ENCODE measurements around the gene HSD17B12. TPM values are rescaled to one million over a fixed set of nuclear protein-coding genes. Genes with fewer than 3 reads are reported as not detected.

Gene HSD17B12
- total RNA-seq, 1 donor, result 122 TPM

- H3K4me1 ChIP-seq (ENCODE audit: insufficient read depth, low read length), result peaks cover 10% of the 10 kb centered on the region
- H3K4me2 ChIP-seq (ENCODE audit: insufficient read depth, low read length), result no peak overlapping the region
- H3K9me3 ChIP-seq (ENCODE audit: low read depth, low read length), result no peaks in the 10 kb centered on the region
- H3K79me2 ChIP-seq (ENCODE audit: insufficient read depth, low read length), result no peaks in the 10 kb centered on the region
- no peak overlapping the region for H3K4me3 ChIP-seq (ENCODE audit: insufficient read depth, low read length)
- DNase-seq (ENCODE audit: insufficient read length, low spot score, missing footprints), result peak; percentile 62
- H4K20me1 ChIP-seq (ENCODE audit: insufficient read depth, low read length), result no peaks in the 10 kb centered on the region
- H3K27me3 ChIP-seq (ENCODE audit: insufficient read depth, low read length), result peaks cover 8% of the 10 kb centered on the region
- TF ChIP-seq CTCF (IDR thresholded peaks at IDR 0.05; ENCODE audit: extremely low read depth, low read depth, low read length), result no peak
- H3K27ac ChIP-seq (ENCODE audit: low read depth, low read length), result peak overlapping the region; percentile 13
- no peaks in the 10 kb centered on the region for H3K36me3 ChIP-seq (ENCODE audit: insufficient read depth, low read length)
- H2AFZ ChIP-seq (ENCODE audit: low read length), result no peak overlapping the region
Observed at GRCh38 chr11:43866520-43866919, 186.0 kb downstream of the HSD17B12 start.

GRCh38 chr11:43866969-43867368 lies 186.4 kb downstream of the HSD17B12 start:
- H3K27ac ChIP-seq (ENCODE audit: low read depth, low read length), result no peak overlapping the region
- DNase-seq (ENCODE audit: insufficient read length, low spot score, missing footprints), result no peak
- H4K20me1 ChIP-seq (ENCODE audit: insufficient read depth, low read length), result no peaks in the 10 kb centered on the region
- H3K79me2 ChIP-seq (ENCODE audit: insufficient read depth, low read length), result no peaks in the 10 kb centered on the region
- H3K4me1 ChIP-seq (ENCODE audit: insufficient read depth, low read length), result peaks cover 10% of the 10 kb centered on the region
- no peak overlapping the region for H3K4me3 ChIP-seq (ENCODE audit: insufficient read depth, low read length)
- H3K36me3 ChIP-seq (ENCODE audit: insufficient read depth, low read length), result no peaks in the 10 kb centered on the region
- no peak overlapping the region for H3K4me2 ChIP-seq (ENCODE audit: insufficient read depth, low read length)
- no peaks in the 10 kb centered on the region for H3K9me3 ChIP-seq (ENCODE audit: low read depth, low read length)
- no peak for TF ChIP-seq CTCF (IDR thresholded peaks at IDR 0.05; ENCODE audit: extremely low read depth, low read depth, low read length)
- no peak overlapping the region for H2AFZ ChIP-seq (ENCODE audit: low read length)
- peaks cover 8% of the 10 kb centered on the region for H3K27me3 ChIP-seq (ENCODE audit: insufficient read depth, low read length)

- Histone ChIP-seq H3K4me3 (ENCODE audit: insufficient read depth, low read length) (peak overlapping the region; percentile 26), H3K27ac (ENCODE audit: low read depth, low read length) (peak overlapping the region; percentile 43), H3K4me2 (ENCODE audit: insufficient read depth, low read length) (peak overlapping the region; percentile 67), H3K36me3 (ENCODE audit: insufficient read depth, low read length) (no peaks in the 10 kb centered on the region), H3K9me3 (ENCODE audit: low read depth, low read length) (no peaks in the 10 kb centered on the region), H3K79me2 (ENCODE audit: insufficient read depth, low read length) (no peaks in the 10 kb centered on the region), H3K4me1 (ENCODE audit: insufficient read depth, low read length) (peaks cover 10% of the 10 kb centered on the region), H3K27me3 (ENCODE audit: insufficient read depth, low read length) (peaks cover 24% of the 10 kb centered on the region), H4K20me1 (ENCODE audit: insufficient read depth, low read length) (no peaks in the 10 kb centered on the region), H2AFZ (ENCODE audit: low read length) (no peak overlapping the region)
- TF ChIP-seq CTCF (IDR thresholded peaks at IDR 0.05; ENCODE audit: extremely low read depth, low read depth, low read length), result no peak
- DNase-seq (ENCODE audit: insufficient read length, low spot score, missing footprints), result peak; percentile 92
Observed at GRCh38 chr11:43868852-43869567, 188.5 kb downstream of the HSD17B12 start.

GRCh38 chr11:43871051-43871450 lies 190.5 kb downstream of the HSD17B12 start:
- Histone ChIP-seq H3K27ac (ENCODE audit: low read depth, low read length) (no peak overlapping the region), H3K27me3 (ENCODE audit: insufficient read depth, low read length) (peaks cover 26% of the 10 kb centered on the region), H3K4me3 (ENCODE audit: insufficient read depth, low read length) (no peak overlapping the region), H3K4me1 (ENCODE audit: insufficient read depth, low read length) (peaks cover 10% of the 10 kb centered on the region), H3K4me2 (ENCODE audit: insufficient read depth, low read length) (no peak overlapping the region), H4K20me1 (ENCODE audit: insufficient read depth, low read length) (no peaks in the 10 kb centered on the region), H3K79me2 (ENCODE audit: insufficient read depth, low read length) (no peaks in the 10 kb centered on the region), H3K36me3 (ENCODE audit: insufficient read depth, low read length) (no peaks in the 10 kb centered on the region), H3K9me3 (ENCODE audit: low read depth, low read length) (no peaks in the 10 kb centered on the region), H2AFZ (ENCODE audit: low read length) (no peak overlapping the region)
- DNase-seq (ENCODE audit: insufficient read length, low spot score, missing footprints), result no peak
- no peak for TF ChIP-seq CTCF (IDR thresholded peaks at IDR 0.05; ENCODE audit: extremely low read depth, low read depth, low read length)

All from osteoblast (primary cell).